ENCODE results near the gene BLNK. TPM values are rescaled to one million over a fixed set of nuclear protein-coding genes. Genes with fewer than 3 reads are reported as not detected.

BLNK gene
- total and polyA plus RNA-seq, 2 of the 13 experiments (the other 11 are each of a cell fraction or from before 2014, with no cell fraction given): not detected

DNA sequence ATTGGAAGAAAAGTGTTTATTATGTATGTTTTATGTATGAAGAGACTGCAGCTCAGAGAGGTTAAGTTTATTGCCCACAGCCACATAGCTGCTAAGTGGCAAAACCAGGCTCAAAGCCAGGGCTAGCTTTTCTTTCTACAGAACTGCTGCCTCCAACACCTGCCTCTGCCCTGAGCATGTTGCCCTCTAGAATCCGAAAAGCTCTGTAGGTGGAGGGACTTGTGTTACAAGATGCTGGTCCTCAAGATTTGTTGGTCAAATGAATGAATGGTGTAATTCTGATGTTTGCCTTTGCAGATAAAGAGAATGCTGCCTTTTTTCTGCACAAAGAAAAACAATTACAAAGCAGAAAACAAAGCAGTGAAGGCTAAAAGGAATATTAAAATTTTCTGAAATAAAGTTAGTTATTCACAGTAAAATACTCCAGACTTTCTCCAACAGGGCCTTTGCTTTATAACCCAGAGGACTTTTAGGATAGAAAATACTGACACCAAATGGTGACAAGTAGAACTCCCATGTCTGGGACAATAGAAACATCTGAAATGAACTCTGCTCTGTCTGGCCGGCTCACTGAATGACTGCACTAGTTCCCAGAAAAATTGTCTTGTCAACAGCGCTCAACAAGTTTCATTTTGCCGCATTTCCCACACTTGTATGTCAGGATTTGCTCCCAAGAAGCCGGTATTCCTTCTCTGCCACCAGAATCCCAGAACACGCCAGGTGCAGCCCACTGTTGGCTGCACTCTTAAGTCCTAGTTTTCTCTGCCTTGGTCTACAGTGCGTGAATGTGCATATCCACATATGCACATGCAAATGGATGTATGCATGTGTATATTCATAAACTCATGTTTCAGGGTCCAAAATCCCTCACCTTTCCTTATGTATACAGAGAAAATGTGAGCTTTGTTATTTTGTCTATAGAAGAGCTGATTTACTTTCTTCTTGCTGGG lies 21.9 kb upstream of the BLNK start:
- peak; percentile 99 for ATAC-seq
- in situ Hi-C loops (cut with HindIII; ENCODE audit: extremely low pct_ligation_motif_present, low pct_unique_long_range_greater_than_20kb): no loop called here
- ChIA-PET POLR2A (no interaction called here), CTCF (ENCODE audit: low intra/inter-chr PET ratio, low total read pairs) (interaction anchor here (1.7 to 1.8 kb wide), 2 partner anchors 64 to 276 kb away, joined by 16 read pairs; no protein-coding TSS in a partner anchor)
- H3K27ac ChIP-seq (ENCODE audit: extremely low read length, insufficient read depth, low read length): no peak overlapping the region
- H3K4me1 ChIP-seq (ENCODE audit: insufficient read depth, low read length): peaks cover 8% of the 10 kb centered on the region
- H3K36me3 ChIP-seq (replicated peaks in 1 of 2; ENCODE audit: control insufficient read depth in 1 of 2, insufficient read depth in 2 of 2, low read length in 2 of 2): no peaks in the 10 kb centered on the region
- H3K4me3 ChIP-seq (replicated peaks in 1 of 3; ENCODE audit: insufficient read depth in 1 of 3, low read depth in 2 of 3, low read length in 3 of 3): peak overlapping the region in 1 of 3 experiments; percentile 58; a peak in 2 of 6 replicates
- 7% methylated on average over 7 of the region's 7 CpGs for WGBS (ENCODE audit: low lambda C conversion rate)
- H3K9me3 ChIP-seq (ENCODE audit: low read length): no peaks in the 10 kb centered on the region
- peak overlapping the region; percentile 86 for H3K4me2 ChIP-seq (ENCODE audit: low read depth, low read length)
- peaks cover 0 to 16% of the 10 kb centered on the region in 2 experiments; a peak in 3 of 5 replicates for H3K27me3 ChIP-seq (ENCODE audit: control insufficient read depth in 1 of 2, insufficient read depth in 2 of 2, low read length in 2 of 2)
- intact Hi-C loops (cut with micrococcal nuclease; ENCODE audit: unreplicated experiment): loop anchor here (1.0 kb wide), 3 partner anchors 64 to 276 kb away; no protein-coding TSS in a partner anchor
- H4K20me1 ChIP-seq (ENCODE audit: insufficient read depth, low read length): no peaks in the 10 kb centered on the region
- BruUV-seq (replicated peaks): no TSS peak
- peak; percentile 93 for FAIRE-seq
- peak; percentile 70 for DNase-seq (ENCODE audit: low spot score)
- peak overlapping the region; percentile 35; the same call in 1 of the 2 replicates for H3K9ac ChIP-seq (ENCODE audit: insufficient read depth, low read depth, low read length)
- H3K79me2 ChIP-seq (ENCODE audit: insufficient read depth, low read length): no peaks in the 10 kb centered on the region
- peak overlapping the region; percentile 85 for H2AFZ ChIP-seq (ENCODE audit: low read length)
- TF ChIP-seq, protein P1, sequence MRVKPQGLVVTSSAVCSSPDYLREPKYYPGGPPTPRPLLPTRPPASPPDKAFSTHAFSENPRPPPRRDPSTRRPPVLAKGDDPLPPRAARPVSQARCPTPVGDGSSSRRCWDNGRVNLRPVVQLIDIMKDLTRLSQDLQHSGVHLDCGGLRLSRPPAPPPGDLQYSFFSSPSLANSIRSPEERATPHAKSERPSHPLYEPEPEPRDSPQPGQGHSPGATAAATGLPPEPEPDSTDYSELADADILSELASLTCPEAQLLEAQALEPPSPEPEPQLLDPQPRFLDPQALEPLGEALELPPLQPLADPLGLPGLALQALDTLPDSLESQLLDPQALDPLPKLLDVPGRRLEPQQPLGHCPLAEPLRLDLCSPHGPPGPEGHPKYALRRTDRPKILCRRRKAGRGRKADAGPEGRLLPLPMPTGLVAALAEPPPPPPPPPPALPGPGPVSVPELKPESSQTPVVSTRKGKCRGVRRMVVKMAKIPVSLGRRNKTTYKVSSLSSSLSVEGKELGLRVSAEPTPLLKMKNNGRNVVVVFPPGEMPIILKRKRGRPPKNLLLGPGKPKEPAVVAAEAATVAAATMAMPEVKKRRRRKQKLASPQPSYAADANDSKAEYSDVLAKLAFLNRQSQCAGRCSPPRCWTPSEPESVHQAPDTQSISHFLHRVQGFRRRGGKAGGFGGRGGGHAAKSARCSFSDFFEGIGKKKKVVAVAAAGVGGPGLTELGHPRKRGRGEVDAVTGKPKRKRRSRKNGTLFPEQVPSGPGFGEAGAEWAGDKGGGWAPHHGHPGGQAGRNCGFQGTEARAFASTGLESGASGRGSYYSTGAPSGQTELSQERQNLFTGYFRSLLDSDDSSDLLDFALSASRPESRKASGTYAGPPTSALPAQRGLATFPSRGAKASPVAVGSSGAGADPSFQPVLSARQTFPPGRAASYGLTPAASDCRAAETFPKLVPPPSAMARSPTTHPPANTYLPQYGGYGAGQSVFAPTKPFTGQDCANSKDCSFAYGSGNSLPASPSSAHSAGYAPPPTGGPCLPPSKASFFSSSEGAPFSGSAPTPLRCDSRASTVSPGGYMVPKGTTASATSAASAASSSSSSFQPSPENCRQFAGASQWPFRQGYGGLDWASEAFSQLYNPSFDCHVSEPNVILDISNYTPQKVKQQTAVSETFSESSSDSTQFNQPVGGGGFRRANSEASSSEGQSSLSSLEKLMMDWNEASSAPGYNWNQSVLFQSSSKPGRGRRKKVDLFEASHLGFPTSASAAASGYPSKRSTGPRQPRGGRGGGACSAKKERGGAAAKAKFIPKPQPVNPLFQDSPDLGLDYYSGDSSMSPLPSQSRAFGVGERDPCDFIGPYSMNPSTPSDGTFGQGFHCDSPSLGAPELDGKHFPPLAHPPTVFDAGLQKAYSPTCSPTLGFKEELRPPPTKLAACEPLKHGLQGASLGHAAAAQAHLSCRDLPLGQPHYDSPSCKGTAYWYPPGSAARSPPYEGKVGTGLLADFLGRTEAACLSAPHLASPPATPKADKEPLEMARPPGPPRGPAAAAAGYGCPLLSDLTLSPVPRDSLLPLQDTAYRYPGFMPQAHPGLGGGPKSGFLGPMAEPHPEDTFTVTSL (CRISPR knock-in tag; IDR thresholded peaks at IDR 0.05; ENCODE audit: borderline replicate concordance): 0 out of 2 replicates have a peak, but pooled peaks have one; percentile 23
- no peak for TF ChIP-seq CEBPG (CRISPR knock-in tag; IDR thresholded peaks at IDR 0.05)
- TF ChIP-seq, protein P2, sequence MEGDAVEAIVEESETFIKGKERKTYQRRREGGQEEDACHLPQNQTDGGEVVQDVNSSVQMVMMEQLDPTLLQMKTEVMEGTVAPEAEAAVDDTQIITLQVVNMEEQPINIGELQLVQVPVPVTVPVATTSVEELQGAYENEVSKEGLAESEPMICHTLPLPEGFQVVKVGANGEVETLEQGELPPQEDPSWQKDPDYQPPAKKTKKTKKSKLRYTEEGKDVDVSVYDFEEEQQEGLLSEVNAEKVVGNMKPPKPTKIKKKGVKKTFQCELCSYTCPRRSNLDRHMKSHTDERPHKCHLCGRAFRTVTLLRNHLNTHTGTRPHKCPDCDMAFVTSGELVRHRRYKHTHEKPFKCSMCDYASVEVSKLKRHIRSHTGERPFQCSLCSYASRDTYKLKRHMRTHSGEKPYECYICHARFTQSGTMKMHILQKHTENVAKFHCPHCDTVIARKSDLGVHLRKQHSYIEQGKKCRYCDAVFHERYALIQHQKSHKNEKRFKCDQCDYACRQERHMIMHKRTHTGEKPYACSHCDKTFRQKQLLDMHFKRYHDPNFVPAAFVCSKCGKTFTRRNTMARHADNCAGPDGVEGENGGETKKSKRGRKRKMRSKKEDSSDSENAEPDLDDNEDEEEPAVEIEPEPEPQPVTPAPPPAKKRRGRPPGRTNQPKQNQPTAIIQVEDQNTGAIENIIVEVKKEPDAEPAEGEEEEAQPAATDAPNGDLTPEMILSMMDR (CRISPR knock-in tag; IDR thresholded peaks at IDR 0.05): peak; percentile 76
- TF ChIP-seq SKI (IDR thresholded peaks at IDR 0.05; ENCODE audit: partially characterized antibody): peak; percentile 35
- TF ChIP-seq, protein P3, sequence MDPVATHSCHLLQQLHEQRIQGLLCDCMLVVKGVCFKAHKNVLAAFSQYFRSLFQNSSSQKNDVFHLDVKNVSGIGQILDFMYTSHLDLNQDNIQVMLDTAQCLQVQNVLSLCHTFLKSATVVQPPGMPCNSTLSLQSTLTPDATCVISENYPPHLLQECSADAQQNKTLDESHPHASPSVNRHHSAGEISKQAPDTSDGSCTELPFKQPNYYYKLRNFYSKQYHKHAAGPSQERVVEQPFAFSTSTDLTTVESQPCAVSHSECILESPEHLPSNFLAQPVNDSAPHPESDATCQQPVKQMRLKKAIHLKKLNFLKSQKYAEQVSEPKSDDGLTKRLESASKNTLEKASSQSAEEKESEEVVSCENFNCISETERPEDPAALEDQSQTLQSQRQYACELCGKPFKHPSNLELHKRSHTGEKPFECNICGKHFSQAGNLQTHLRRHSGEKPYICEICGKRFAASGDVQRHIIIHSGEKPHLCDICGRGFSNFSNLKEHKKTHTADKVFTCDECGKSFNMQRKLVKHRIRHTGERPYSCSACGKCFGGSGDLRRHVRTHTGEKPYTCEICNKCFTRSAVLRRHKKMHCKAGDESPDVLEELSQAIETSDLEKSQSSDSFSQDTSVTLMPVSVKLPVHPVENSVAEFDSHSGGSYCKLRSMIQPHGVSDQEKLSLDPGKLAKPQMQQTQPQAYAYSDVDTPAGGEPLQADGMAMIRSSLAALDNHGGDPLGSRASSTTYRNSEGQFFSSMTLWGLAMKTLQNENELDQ (CRISPR knock-in tag; IDR thresholded peaks at IDR 0.05; ENCODE audit: borderline replicate concordance): no peak
- no peak for TF ChIP-seq MYC (CRISPR knock-in tag; IDR thresholded peaks at IDR 0.05; ENCODE audit: borderline replicate concordance)
- no peak for TF ChIP-seq ZNF24 (IDR thresholded peaks at IDR 0.05)
- 0 out of 2 replicates have a peak, but pooled peaks have one; percentile 28 for TF ChIP-seq HNF4A (CRISPR knock-in tag; IDR thresholded peaks at IDR 0.05)
